ENCODE results near the gene RAPSN. TPM values are rescaled to one million over a fixed set of nuclear protein-coding genes. Genes with fewer than 3 reads are reported as not detected.

The RAPSN gene
- not detected in 2 replicates for total RNA-seq

GRCh38 chr11:47448566-47449427 lies at the start of gene RAPSN:
Gene RAPSN (minus strand): TSS chr11:47449136. CDS start chr11:47448964, 172 bp downstream.

GRCh38 chr11:47426062-47426956 lies 22.6 kb downstream of the RAPSN start, which contains the start of gene PSMC3:
Gene PSMC3 (minus strand): TSS chr11:47426439. CDS start chr11:47426279, 160 bp downstream.

DNA sequence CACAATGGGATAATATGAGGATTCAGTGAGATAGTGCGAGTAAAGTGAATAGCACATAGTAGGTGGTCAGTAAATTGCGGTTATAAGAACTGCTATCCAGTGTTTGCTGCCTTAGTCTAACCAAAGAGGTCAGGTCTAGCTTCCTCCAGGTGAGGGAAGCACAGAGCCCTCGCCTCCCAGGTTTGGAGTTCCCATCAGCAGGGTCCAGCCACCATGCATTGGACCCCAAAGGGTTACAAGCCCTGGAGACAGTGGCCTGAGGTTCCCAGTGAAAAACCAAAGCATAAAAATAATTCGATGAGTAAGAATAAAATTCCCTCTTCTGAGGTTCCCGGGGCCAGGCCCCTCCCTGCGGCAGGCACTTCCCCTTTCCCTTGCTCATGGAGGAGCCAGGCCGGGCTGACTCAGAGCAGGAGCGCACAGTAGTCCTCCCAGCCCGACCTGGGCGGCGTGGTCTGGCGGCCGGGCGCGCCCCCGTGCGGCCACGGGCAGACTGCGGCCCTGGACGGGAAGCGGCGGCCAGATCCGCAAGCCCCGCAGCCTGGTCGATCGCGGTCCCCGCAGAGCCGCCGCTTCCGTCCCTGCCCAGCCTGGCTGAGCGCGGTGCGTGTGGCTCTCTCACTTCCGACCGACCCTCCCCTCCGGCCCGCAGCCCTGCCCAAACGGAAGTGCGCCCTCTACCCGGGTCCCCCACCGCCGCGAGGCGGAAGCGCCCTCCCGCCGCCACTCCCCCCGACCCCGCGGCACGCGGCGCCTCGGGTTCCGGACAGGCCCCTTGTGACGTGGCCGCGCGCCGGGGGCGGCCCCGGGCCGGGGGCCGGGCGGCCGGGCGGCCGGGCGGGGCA lies 41.0 kb downstream of the RAPSN start, which contains the start of gene SLC39A13:
TSS of gene SLC39A13 (plus strand) at position 845 of the 845 bp plus-strand sequence. CDS start 1,505 bp downstream, outside the sequence.

Other genes starting within 250 kb of the RAPSN start
- 92.5 and 96.3 TPM in 2 replicates for gene DDB2, start 234.2 kb downstream of the RAPSN start, total RNA-seq
- 40.8 and 46.3 TPM in 2 replicates for gene ACP2, start 200.3 kb downstream of the RAPSN start, total RNA-seq
- gene NR1H3, start 191.1 kb downstream of the RAPSN start, total RNA-seq = 7.9 and 9.7 TPM in 2 replicates
- gene MADD, start 179.0 kb downstream of the RAPSN start, total RNA-seq = 15.3 and 15.6 TPM in 2 replicates
- gene MYBPC3, start 96.4 kb downstream of the RAPSN start, total RNA-seq = not detected in 2 replicates
- gene SPI1, start 70.6 kb downstream of the RAPSN start, total RNA-seq = not detected in 2 replicates
- 99.1 and 101 TPM in 2 replicates for gene SLC39A13, start 40.5 kb downstream of the RAPSN start, total RNA-seq
- gene PSMC3, start 22.7 kb downstream of the RAPSN start, total RNA-seq = 220 and 250 TPM in 2 replicates
- gene CELF1, start 104.0 kb upstream of the RAPSN start, total RNA-seq = 53.2 and 56.8 TPM in 2 replicates
- 145 and 164 TPM in 2 replicates for gene PTPMT1, start 116.5 kb upstream of the RAPSN start, total RNA-seq
- gene KBTBD4, start 129.8 kb upstream of the RAPSN start, total RNA-seq = 20.7 and 23.6 TPM in 2 replicates
- 89.7 and 95.1 TPM in 2 replicates for gene NDUFS3, start 129.9 kb upstream of the RAPSN start, total RNA-seq
- gene FAM180B, start 137.5 kb upstream of the RAPSN start, total RNA-seq = not detected in 2 replicates
- not detected in 2 replicates for gene C1QTNF4, start 145.3 kb upstream of the RAPSN start, total RNA-seq
- gene MTCH2, start 193.4 kb upstream of the RAPSN start, total RNA-seq = 94.7 and 98.7 TPM in 2 replicates